Activated CD4-positive, alpha-beta T cell treated with anti-CD3 and anti-CD28 coated beads for 36 hours (primary cell): ENCODE measurements around the gene PEAK3. TPM values are rescaled to one million over a fixed set of nuclear protein-coding genes. Genes with fewer than 3 reads are reported as not detected.

Experiments used
- ATAC-seq: fragments of 200-7000 bp; cut with Tn5 transposase; one replicate; pipeline ENCODE4 v1.10.0; 2021; ENCODE audit warnings: mild to moderate bottlenecking, moderate library complexity
- CTCF ChIA-PET: fragments of 350-600 bp; sonication (Branson Sonifier 250); formaldehyde crosslinking; loops from one replicate; lab custom pipeline; 2021; ENCODE audit warnings: antibody characterized with exemption; lab: Charles Lee
- POLR2A ChIA-PET: fragments of 350-600 bp; sonication (Branson Sonifier 250); formaldehyde crosslinking; loops from one replicate; lab custom pipeline; 2021; ENCODE audit warnings: antibody characterized with exemption, inconsistent platforms; lab: Charles Lee
- DNase-seq: peaks from one replicate; pipeline ENCODE4 v3.0.0-alpha.2; 2020
- H3K27ac Mint-ChIP-seq: one replicate; pipeline ENCODE4 v1.8.0; 2021; ENCODE audit warnings: mixed read lengths
- H3K27me3 Mint-ChIP-seq: one replicate; pipeline ENCODE4 v1.8.0; 2021; ENCODE audit warnings: mixed read lengths
- H3K36me3 Mint-ChIP-seq: one replicate; pipeline ENCODE4 v1.8.0; 2021; ENCODE audit warnings: low read depth, mixed read lengths
- H3K4me1 Mint-ChIP-seq: one replicate; pipeline ENCODE4 v1.8.0; 2021; ENCODE audit warnings: mixed read lengths
- H3K4me3 Mint-ChIP-seq: one replicate; pipeline ENCODE4 v1.8.0; 2021; ENCODE audit warnings: mild to moderate bottlenecking, moderate library complexity, mixed read lengths
- H3K9me3 Mint-ChIP-seq: one replicate; pipeline ENCODE4 v1.8.0; 2021; ENCODE audit warnings: low read depth, mixed read lengths
- intact Hi-C, 2 experiments: fragments of 100-400 bp; cut with DNase I in 1 of 2; cut with micrococcal nuclease in 1 of 2; formaldehyde crosslinking; loops; one replicate each; pipeline versions ENCODE4 v1.14.2 to v1.15.1; 2022 to 2024; cut with DNase I, micrococcal nuclease
- total RNA-seq, 2 experiments: library from RNA; stranded (reverse); gene quantifications; one replicate each; pipeline ENCODE4 v1.2.3, GENCODE V29; 2021

Gene PEAK3
- total RNA-seq, 2 experiments from 2014 or later, result not detected

GRCh38 chr19:2315121-2315817 lies 33.3 kb upstream of the PEAK3 start:
- no peak overlapping the region for H3K27ac Mint-ChIP-seq
- H3K4me1 Mint-ChIP-seq, result no peaks in the 10 kb centered on the region
- DNase-seq (no peak), ATAC-seq (no peak)
- intact Hi-C loops, result no loop called here
- peaks cover 15% of the 10 kb centered on the region for H3K27me3 Mint-ChIP-seq
- ChIA-PET CTCF (interaction anchor here (0.7 to 1.8 kb wide), 5 partner anchors 13 to 159 kb away, joined by 3 to 7 read pairs (median 4); partner anchors contain the start of gene LSM7), POLR2A (interaction anchor here (0.7 kb wide), 3 partner anchors 10 to 776 kb away, joined by 3 to 4 read pairs (median 3); no protein-coding TSS in a partner anchor)
- no peak overlapping the region for H3K4me3 Mint-ChIP-seq
- peaks cover 6% of the 10 kb centered on the region for H3K36me3 Mint-ChIP-seq
- peaks cover 8% of the 10 kb centered on the region for H3K9me3 Mint-ChIP-seq

GRCh38 chr19:2312820-2313501 lies 31.0 kb upstream of the PEAK3 start:
- Mint-ChIP-seq H3K27ac (no peak overlapping the region), H3K4me1 (peaks cover 6% of the 10 kb centered on the region), H3K27me3 (peaks cover 28% of the 10 kb centered on the region), H3K36me3 (peaks cover 6% of the 10 kb centered on the region), H3K4me3 (no peak overlapping the region), H3K9me3 (peaks cover 8% of the 10 kb centered on the region)
- intact Hi-C loops, result no loop called here
- POLR2A ChIA-PET, result no interaction called here
- DNase-seq (no peak), ATAC-seq (no peak)
- CTCF ChIA-PET, result interaction anchor here (0.6 to 0.7 kb wide), 2 partner anchors 272 to 305 kb away, joined by 3 read pairs; no protein-coding TSS in a partner anchor

- POLR2A ChIA-PET, result no interaction called here
- H3K4me1 Mint-ChIP-seq, result peaks cover 6% of the 10 kb centered on the region
- no peak overlapping the region for H3K27ac Mint-ChIP-seq
- peaks cover 6% of the 10 kb centered on the region for H3K36me3 Mint-ChIP-seq
- CTCF ChIA-PET, result interaction anchor here (0.6 kb wide), 1 partner anchor 305 kb away, joined by 4 read pairs; no protein-coding TSS in a partner anchor
- no peak for DNase-seq
- ATAC-seq, result no peak
- H3K9me3 Mint-ChIP-seq, result peaks cover 8% of the 10 kb centered on the region
- H3K4me3 Mint-ChIP-seq, result no peak overlapping the region
- peaks cover 35% of the 10 kb centered on the region for H3K27me3 Mint-ChIP-seq
- intact Hi-C loops, result no loop called here
Measured at GRCh38 chr19:2311093-2311492, 29.1 kb upstream of the PEAK3 start.

- intact Hi-C loops, result no loop called here
- ChIA-PET CTCF (interaction anchor here (1.8 kb wide), 1 partner anchor 21 kb away, joined by 5 read pairs; no protein-coding TSS in a partner anchor), POLR2A (no interaction called here)
- no peak overlapping the region for H3K27ac Mint-ChIP-seq
- peaks cover 37% of the 10 kb centered on the region for H3K27me3 Mint-ChIP-seq
- ATAC-seq, result no peak
- no peak for DNase-seq
- H3K4me1 Mint-ChIP-seq, result peaks cover 6% of the 10 kb centered on the region
- H3K36me3 Mint-ChIP-seq, result peaks cover under 1% of the 10 kb centered on the region
- H3K9me3 Mint-ChIP-seq, result peaks cover 2% of the 10 kb centered on the region
- no peak overlapping the region for H3K4me3 Mint-ChIP-seq
Measured at GRCh38 chr19:2309734-2310362, 27.9 kb upstream of the PEAK3 start.

GRCh38 chr19:2308114-2308556 lies 26.2 kb upstream of the PEAK3 start, which contains the start of gene LINGO3:
Gene LINGO3, minus strand, starts transcription at chr19:2308154. Its CDS starts 16,378 bp downstream, at chr19:2291776.
- intact Hi-C loops, result no loop called here
- Mint-ChIP-seq H3K4me1 (peaks cover 6% of the 10 kb centered on the region), H3K36me3 (no peaks in the 10 kb centered on the region), H3K4me3 (peak within 1 kb of the TSS; percentile 10), H3K9me3 (no peaks in the 10 kb centered on the region), H3K27me3 (peaks cover 39% of the 10 kb centered on the region), H3K27ac (no peak within 1 kb of the TSS)
- POLR2A ChIA-PET, result no interaction called here
- ATAC-seq, result no peak
- no peak for DNase-seq
- CTCF ChIA-PET, result interaction anchor here (1.8 kb wide), 1 partner anchor 19 kb away, joined by 5 read pairs; no protein-coding TSS in a partner anchor

- CTCF ChIA-PET, result no interaction called here
- H3K4me3 Mint-ChIP-seq, result no peak overlapping the region
- intact Hi-C loops, result no loop called here
- no peak overlapping the region for H3K27ac Mint-ChIP-seq
- no peaks in the 10 kb centered on the region for H3K36me3 Mint-ChIP-seq
- DNase-seq (no peak), ATAC-seq (no peak)
- peaks cover 42% of the 10 kb centered on the region for H3K27me3 Mint-ChIP-seq
- peaks cover 10% of the 10 kb centered on the region for H3K4me1 Mint-ChIP-seq
- H3K9me3 Mint-ChIP-seq, result no peaks in the 10 kb centered on the region
- POLR2A ChIA-PET, result no interaction called here
Measured at GRCh38 chr19:2307518-2308012, 25.6 kb upstream of the PEAK3 start.

- intact Hi-C loops, result no loop called here
- no peak for DNase-seq
- POLR2A ChIA-PET, result no interaction called here
- ATAC-seq, result no peak
- Mint-ChIP-seq H3K4me1 (peaks cover 10% of the 10 kb centered on the region), H3K27me3 (peaks cover 42% of the 10 kb centered on the region), H3K27ac (no peak overlapping the region), H3K4me3 (no peak overlapping the region), H3K9me3 (no peaks in the 10 kb centered on the region), H3K36me3 (no peaks in the 10 kb centered on the region)
- CTCF ChIA-PET, result no interaction called here
Measured at GRCh38 chr19:2306971-2307370, 25.0 kb upstream of the PEAK3 start.

GRCh38 chr19:2306281-2306806 lies 24.4 kb upstream of the PEAK3 start:
- Mint-ChIP-seq H3K36me3 (no peaks in the 10 kb centered on the region), H3K4me1 (peaks cover 10% of the 10 kb centered on the region), H3K4me3 (no peak overlapping the region), H3K27ac (no peak overlapping the region), H3K9me3 (no peaks in the 10 kb centered on the region), H3K27me3 (peaks cover 43% of the 10 kb centered on the region)
- DNase-seq (no peak), ATAC-seq (no peak)
- intact Hi-C loops, result no loop called here
- ChIA-PET POLR2A (interaction anchor here (1.1 kb wide), 1 partner anchor 48 kb away, joined by 3 read pairs; no protein-coding TSS in a partner anchor), CTCF (interaction anchor here (0.8 kb wide), 1 partner anchor 12 kb away, joined by 3 read pairs; no protein-coding TSS in a partner anchor)

GRCh38 chr19:2305452-2306280 lies 23.7 kb upstream of the PEAK3 start:
- Mint-ChIP-seq H3K4me1 (peaks cover 10% of the 10 kb centered on the region), H3K4me3 (no peak overlapping the region), H3K36me3 (no peaks in the 10 kb centered on the region), H3K27me3 (peaks cover 44% of the 10 kb centered on the region), H3K9me3 (no peaks in the 10 kb centered on the region), H3K27ac (no peak overlapping the region)
- ChIA-PET POLR2A (interaction anchor here (0.6 to 1.1 kb wide), 3 partner anchors 47 to 118 kb away, joined by 3 to 13 read pairs (median 4); no protein-coding TSS in a partner anchor), CTCF (interaction anchor here (0.8 kb wide), 1 partner anchor 13 kb away, joined by 3 read pairs; no protein-coding TSS in a partner anchor)
- no peak for ATAC-seq
- intact Hi-C loops, result no loop called here
- no peak for DNase-seq

GRCh38 chr19:2303211-2303798 lies 21.3 kb upstream of the PEAK3 start:
- no peak for ATAC-seq
- no peak overlapping the region for H3K27ac Mint-ChIP-seq
- peaks cover 30% of the 10 kb centered on the region for H3K27me3 Mint-ChIP-seq
- ChIA-PET CTCF (no interaction called here), POLR2A (interaction anchor here (0.5 kb wide), 1 partner anchor 64 kb away, joined by 4 read pairs; no protein-coding TSS in a partner anchor)
- H3K9me3 Mint-ChIP-seq, result no peaks in the 10 kb centered on the region
- no peaks in the 10 kb centered on the region for H3K36me3 Mint-ChIP-seq
- no peak for DNase-seq
- H3K4me3 Mint-ChIP-seq, result no peak overlapping the region
- intact Hi-C loops, result no loop called here
- peaks cover 6% of the 10 kb centered on the region for H3K4me1 Mint-ChIP-seq
